ENCODE measurements around the gene CHCHD10. TPM values are rescaled to one million over a fixed set of nuclear protein-coding genes. Genes with fewer than 3 reads are reported as not detected.

CHCHD10 gene
- total and polyA plus RNA-seq, 8 donors: 5.8 to 589 (median 126) TPM

DNA sequence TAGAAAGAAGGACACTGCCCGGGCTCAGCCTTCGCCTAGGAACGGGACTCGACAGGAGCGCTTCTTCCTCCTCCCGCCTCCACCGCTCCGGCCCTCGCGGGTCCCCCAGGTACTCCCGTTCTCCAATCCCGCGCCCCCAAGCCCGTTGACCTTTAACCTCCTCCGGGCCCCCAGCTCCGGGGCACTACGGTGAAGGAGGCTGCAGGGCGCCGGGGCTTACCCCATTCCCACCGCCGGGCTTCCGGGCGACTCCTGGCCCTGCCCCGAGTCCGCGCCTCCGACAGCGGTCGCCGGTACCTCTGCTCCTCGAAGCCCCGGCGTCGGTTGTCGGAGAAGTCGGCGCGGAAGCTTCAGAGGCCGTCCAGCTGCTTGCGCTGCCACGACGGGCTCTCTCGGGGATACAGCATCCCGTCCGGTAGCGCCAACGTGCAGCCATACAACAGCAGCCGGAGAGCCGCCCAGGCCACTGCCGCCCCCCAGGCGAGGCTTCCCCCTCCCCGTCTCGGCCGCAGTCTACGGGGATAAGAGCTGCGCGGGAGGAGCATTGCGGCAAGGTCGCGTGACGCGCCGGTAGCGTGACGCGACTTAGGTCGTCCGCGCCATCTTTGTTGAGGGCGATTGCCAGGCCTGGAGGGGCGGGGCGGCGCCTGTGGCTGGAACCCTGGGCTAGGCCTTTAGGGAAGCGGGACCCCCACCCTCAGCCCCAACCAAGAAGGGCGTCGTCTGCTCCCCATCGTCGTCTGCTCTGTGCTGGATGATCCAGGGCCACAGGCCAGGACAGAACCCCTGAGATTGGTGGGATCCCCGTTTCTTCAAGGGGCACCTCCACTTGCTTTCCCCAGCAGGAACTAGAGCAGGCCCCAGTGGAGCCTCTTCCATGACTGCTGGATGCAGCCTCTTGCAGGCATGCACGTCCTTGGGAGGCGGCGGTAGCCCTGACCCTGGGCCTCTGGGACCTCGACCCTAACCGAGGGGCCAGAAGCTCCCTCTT, 50.7 kb downstream of the CHCHD10 start:
- H3K27ac ChIP-seq: peak overlapping the region; percentile 66 to 89 (median 85)
- WGBS, 5 donors: 5 to 13% (median 5%) methylated on average over 38 to 84 of the region's 84 CpGs
- TF ChIP-seq, protein P1, sequence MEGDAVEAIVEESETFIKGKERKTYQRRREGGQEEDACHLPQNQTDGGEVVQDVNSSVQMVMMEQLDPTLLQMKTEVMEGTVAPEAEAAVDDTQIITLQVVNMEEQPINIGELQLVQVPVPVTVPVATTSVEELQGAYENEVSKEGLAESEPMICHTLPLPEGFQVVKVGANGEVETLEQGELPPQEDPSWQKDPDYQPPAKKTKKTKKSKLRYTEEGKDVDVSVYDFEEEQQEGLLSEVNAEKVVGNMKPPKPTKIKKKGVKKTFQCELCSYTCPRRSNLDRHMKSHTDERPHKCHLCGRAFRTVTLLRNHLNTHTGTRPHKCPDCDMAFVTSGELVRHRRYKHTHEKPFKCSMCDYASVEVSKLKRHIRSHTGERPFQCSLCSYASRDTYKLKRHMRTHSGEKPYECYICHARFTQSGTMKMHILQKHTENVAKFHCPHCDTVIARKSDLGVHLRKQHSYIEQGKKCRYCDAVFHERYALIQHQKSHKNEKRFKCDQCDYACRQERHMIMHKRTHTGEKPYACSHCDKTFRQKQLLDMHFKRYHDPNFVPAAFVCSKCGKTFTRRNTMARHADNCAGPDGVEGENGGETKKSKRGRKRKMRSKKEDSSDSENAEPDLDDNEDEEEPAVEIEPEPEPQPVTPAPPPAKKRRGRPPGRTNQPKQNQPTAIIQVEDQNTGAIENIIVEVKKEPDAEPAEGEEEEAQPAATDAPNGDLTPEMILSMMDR (IDR thresholded peaks at IDR 0.05): no peak
- TF ChIP-seq EP300 (IDR thresholded peaks at IDR 0.05) (no peak), POLR2AphosphoS5 (IDR thresholded peaks at IDR 0.05) (peak; percentile 89 to 97 (median 92)), POLR2A (IDR thresholded peaks at IDR 0.05) (peak in 1 of 4 donors; percentile 25)
- peaks cover 8 to 30% (median 30%) of the 10 kb centered on the region in 4 donors for H3K36me3 ChIP-seq
- intact Hi-C loops (cut with DNase I; ENCODE audit: low total_unique reads): no loop called here
- DNase-seq: peak; percentile 87 to 95
- H3K4me3 ChIP-seq: peak overlapping the region; percentile 60 to 96 (median 84)
- H3K9me3 ChIP-seq: no peaks in the 10 kb centered on the region
- peaks cover 10 to 24% (median 22%) of the 10 kb centered on the region in 4 donors for H3K4me1 ChIP-seq
- no peaks in the 10 kb centered on the region for H3K27me3 ChIP-seq

Other genes starting within 250 kb of the CHCHD10 start
- gene IGLL1, start 187.7 kb downstream of the CHCHD10 start, total RNA-seq: under 1 TPM in 1 of 5 donors, not detected in 4; 0.55 TPM
- not detected for gene IGLL1, start 187.7 kb downstream of the CHCHD10 start, polyA plus RNA-seq
- 10 to 100 TPM in 1 of 5 donors, under 1 TPM in 1, not detected in 3; 0.92 to 49.0 TPM for gene DRICH1, start 135.7 kb downstream of the CHCHD10 start, total RNA-seq
- gene DRICH1, start 135.7 kb downstream of the CHCHD10 start, polyA plus RNA-seq: under 1 TPM in 2 of 3 donors, not detected in 1; 0.28 to 0.93 TPM
- gene RGL4, start 77.0 kb downstream of the CHCHD10 start, total RNA-seq: 1 to 10 TPM in 2 of 5 donors, not detected in 3; 2.9 to 5.9 TPM
- gene RGL4, start 77.0 kb downstream of the CHCHD10 start, polyA plus RNA-seq: 1 to 10 TPM in 1 of 3 donors, under 1 TPM in 1, not detected in 1; 0.65 to 2.9 TPM
- gene ZNF70, start 16.9 kb downstream of the CHCHD10 start, total RNA-seq: 1 to 10 TPM in 4 of 5 donors, under 1 TPM in 1; 0.87 to 9.4 (median 4.5) TPM
- gene ZNF70, start 16.9 kb downstream of the CHCHD10 start, polyA plus RNA-seq: under 1 TPM; 0.58 to 0.68 (median 0.61) TPM
- gene VPREB3, start 13.5 kb downstream of the CHCHD10 start, total RNA-seq: not detected
- gene VPREB3, start 13.5 kb downstream of the CHCHD10 start, polyA plus RNA-seq: 1 to 10 TPM; 1.1 to 8.7 (median 7.8) TPM
- not detected for gene C22orf15, start 5.0 kb downstream of the CHCHD10 start, total RNA-seq
- under 1 TPM in 1 of 3 donors, not detected in 2; 0.05 TPM for gene C22orf15, start 5.0 kb downstream of the CHCHD10 start, polyA plus RNA-seq
- 10 to 100 TPM in 1 of 5 donors, 1 to 10 TPM in 2, not detected in 2; 2.3 to 54.2 (median 5.3) TPM for gene MMP11, start 4.9 kb upstream of the CHCHD10 start, total RNA-seq
- 1 to 10 TPM in 2 of 3 donors, under 1 TPM in 1; 0.50 to 2.0 (median 2.0) TPM for gene MMP11, start 4.9 kb upstream of the CHCHD10 start, polyA plus RNA-seq
- 10 to 100 TPM; 13.4 to 74.6 (median 48.2) TPM for gene SMARCB1, start 19.0 kb upstream of the CHCHD10 start, total RNA-seq
- gene SMARCB1, start 19.0 kb upstream of the CHCHD10 start, polyA plus RNA-seq: 10 to 100 TPM; 34.0 to 44.4 (median 37.2) TPM
- 10 to 100 TPM in 2 of 5 donors, 1 to 10 TPM in 2, under 1 TPM in 1; 0.45 to 24.1 (median 5.2) TPM for gene DERL3, start 71.0 kb upstream of the CHCHD10 start, total RNA-seq
- 10 to 100 TPM in 1 of 3 donors, 1 to 10 TPM in 2; 6.2 to 24.5 (median 7.9) TPM for gene DERL3, start 71.0 kb upstream of the CHCHD10 start, polyA plus RNA-seq
- 10 to 100 TPM in 1 of 5 donors, 1 to 10 TPM in 4; 3.2 to 10.3 (median 6.6) TPM for gene SLC2A11, start 89.9 kb upstream of the CHCHD10 start, total RNA-seq
- 1 to 10 TPM; 5.8 to 9.1 (median 6.7) TPM for gene SLC2A11, start 89.9 kb upstream of the CHCHD10 start, polyA plus RNA-seq
- gene MIF, start 126.4 kb upstream of the CHCHD10 start, total RNA-seq: 100 to 1,000 TPM in 4 of 5 donors, 10 to 100 TPM in 1; 59.5 to 293 (median 214) TPM
- 100 to 1,000 TPM; 496 to 940 (median 891) TPM for gene MIF, start 126.4 kb upstream of the CHCHD10 start, polyA plus RNA-seq
- 10 to 100 TPM in 1 of 5 donors, 1 to 10 TPM in 1, not detected in 3; 1.7 to 30.0 TPM for gene GSTT2B, start 193.2 kb upstream of the CHCHD10 start, total RNA-seq
- 10 to 100 TPM in 2 of 3 donors, 1 to 10 TPM in 1; 3.5 to 45.8 (median 10.1) TPM for gene GSTT2B, start 193.2 kb upstream of the CHCHD10 start, polyA plus RNA-seq
- gene DDTL, start 198.9 kb upstream of the CHCHD10 start, total RNA-seq: 10 to 100 TPM in 1 of 5 donors, 1 to 10 TPM in 2, not detected in 2; 3.0 to 53.6 (median 4.2) TPM
- gene DDTL, start 198.9 kb upstream of the CHCHD10 start, polyA plus RNA-seq: 1 to 10 TPM; 2.7 to 6.0 (median 4.9) TPM
- gene DDT, start 206.5 kb upstream of the CHCHD10 start, total RNA-seq: 100 to 1,000 TPM in 4 of 5 donors, 10 to 100 TPM in 1; 72.5 to 534 (median 196) TPM
- 100 to 1,000 TPM; 266 to 486 (median 374) TPM for gene DDT, start 206.5 kb upstream of the CHCHD10 start, polyA plus RNA-seq
- not detected for gene GSTT2, start 212.2 kb upstream of the CHCHD10 start, total RNA-seq
- gene GSTT2, start 212.2 kb upstream of the CHCHD10 start, polyA plus RNA-seq: 1 to 10 TPM in 1 of 3 donors, not detected in 2; 8.6 TPM
- not detected for gene GSTT4, start 237.5 kb upstream of the CHCHD10 start, total RNA-seq
- gene GSTT4, start 237.5 kb upstream of the CHCHD10 start, polyA plus RNA-seq: not detected
- gene CABIN1, start 243.3 kb upstream of the CHCHD10 start, total RNA-seq: 100 to 1,000 TPM in 2 of 5 donors, 10 to 100 TPM in 3; 39.7 to 623 (median 93.7) TPM
- 10 to 100 TPM; 14.8 to 25.9 (median 20.2) TPM for gene CABIN1, start 243.3 kb upstream of the CHCHD10 start, polyA plus RNA-seq